HAP-1 (cell line): ENCODE measurements around the gene PLAC9.

Experiments used
- DNase-seq, 2 experiments: peaks; one replicate each; pipeline ENCODE4 v3.0.0-alpha.2; 2016 to 2020; ENCODE audit warnings: low spot score in 2 of 2
- H3K27me3 ChIP-seq: fragments of 250-450 bp; sonication (Bioruptor Pico); 2 replicates; pipeline ENCODE4 v1.5.1; 2020; ENCODE audit warnings: low read depth, mild to moderate bottlenecking, moderate library complexity
- H3K36me3 ChIP-seq: fragments of 250-450 bp; sonication (Bioruptor Pico); replicated peaks from 2 replicates; pipeline ENCODE4 v1.5.1; 2020; ENCODE audit warnings: mild to moderate bottlenecking
- H3K4me1 ChIP-seq: fragments of 250-450 bp; sonication (Bioruptor Pico); 2 replicates; pipeline ENCODE4 v1.5.1; 2020; ENCODE audit warnings: mild to moderate bottlenecking
- H3K4me3 ChIP-seq: fragments of 250-450 bp; sonication (Bioruptor Pico); 2 replicates; pipeline ENCODE4 v1.5.1; 2020; ENCODE audit warnings: mild to moderate bottlenecking, moderate library complexity
- H3K9me3 ChIP-seq: fragments of 250-450 bp; sonication (Bioruptor Pico); 2 replicates; pipeline ENCODE4 v1.5.1; 2020; ENCODE audit warnings: mild to moderate bottlenecking, moderate library complexity
- in situ Hi-C: fragments of 300-500 bp; cut with MboI; formaldehyde crosslinking; loops from 3 replicates; pipeline ENCODE4 v1.14.3; 2020; ENCODE audit warnings: low sequenced_read_pairs, inconsistent platforms, mixed read lengths

The PLAC9 gene

GRCh38 chr10:80170641-80171040, 38.1 kb downstream of the PLAC9 start:
- no peak for DNase-seq
- no peaks in the 10 kb centered on the region; the same call in 1 of the 2 replicates for H3K36me3 ChIP-seq
- H3K4me3 ChIP-seq = no peak overlapping the region

GRCh38 chr10:80171248-80171660, 38.7 kb downstream of the PLAC9 start:
- H3K27me3 ChIP-seq = no peaks in the 10 kb centered on the region
- in situ Hi-C loops = no loop called here
- no peaks in the 10 kb centered on the region; the same call in 1 of the 2 replicates for H3K36me3 ChIP-seq
- DNase-seq = no peak
- H3K4me1 ChIP-seq = no peaks in the 10 kb centered on the region
- no peaks in the 10 kb centered on the region for H3K9me3 ChIP-seq
- no peak overlapping the region for H3K4me3 ChIP-seq

More at GRCh38 chr10:80170641-80171040, 38.1 kb downstream of the PLAC9 start:
- Histone ChIP-seq H3K9me3 (no peaks in the 10 kb centered on the region), H3K27me3 (no peaks in the 10 kb centered on the region), H3K4me1 (no peaks in the 10 kb centered on the region)
- in situ Hi-C loops = no loop called here

- no peaks in the 10 kb centered on the region for H3K4me1 ChIP-seq
- H3K4me3 ChIP-seq = no peak overlapping the region
- H3K9me3 ChIP-seq = no peaks in the 10 kb centered on the region
- DNase-seq = no peak
- H3K27me3 ChIP-seq = no peaks in the 10 kb centered on the region
- H3K36me3 ChIP-seq = no peaks in the 10 kb centered on the region
- in situ Hi-C loops = no loop called here
These were observed 40.4 kb downstream of the PLAC9 start for GRCh38 chr10:80172896-80173295.

GRCh38 chr10:80173466-80173865, 40.9 kb downstream of the PLAC9 start:
- Histone ChIP-seq H3K9me3 (no peaks in the 10 kb centered on the region), H3K4me3 (no peak overlapping the region), H3K36me3 (no peaks in the 10 kb centered on the region), H3K4me1 (no peaks in the 10 kb centered on the region), H3K27me3 (no peaks in the 10 kb centered on the region)
- DNase-seq = no peak
- in situ Hi-C loops = no loop called here

- in situ Hi-C loops = no loop called here
- H3K4me3 ChIP-seq = no peak overlapping the region
- no peaks in the 10 kb centered on the region for H3K27me3 ChIP-seq
- H3K9me3 ChIP-seq = no peaks in the 10 kb centered on the region
- no peaks in the 10 kb centered on the region for H3K4me1 ChIP-seq
- H3K36me3 ChIP-seq = no peaks in the 10 kb centered on the region
- DNase-seq = no peak
These were observed 42.3 kb downstream of the PLAC9 start for GRCh38 chr10:80174641-80175395.

GRCh38 chr10:80176526-80176925, 44.0 kb downstream of the PLAC9 start:
- DNase-seq = no peak
- no peak overlapping the region for H3K4me3 ChIP-seq
- H3K27me3 ChIP-seq = no peaks in the 10 kb centered on the region
- H3K4me1 ChIP-seq = no peaks in the 10 kb centered on the region
- no peaks in the 10 kb centered on the region for H3K36me3 ChIP-seq
- in situ Hi-C loops = no loop called here
- no peaks in the 10 kb centered on the region for H3K9me3 ChIP-seq

- in situ Hi-C loops = no loop called here
- Histone ChIP-seq H3K27me3 (no peaks in the 10 kb centered on the region), H3K4me3 (no peak overlapping the region), H3K36me3 (no peaks in the 10 kb centered on the region), H3K4me1 (no peaks in the 10 kb centered on the region), H3K9me3 (no peaks in the 10 kb centered on the region)
- DNase-seq = no peak
These were observed 45.5 kb downstream of the PLAC9 start for GRCh38 chr10:80177781-80178636.

GRCh38 chr10:80182986-80183385, 50.5 kb downstream of the PLAC9 start:
- Histone ChIP-seq H3K27me3 (no peaks in the 10 kb centered on the region), H3K4me3 (no peak overlapping the region), H3K36me3 (no peaks in the 10 kb centered on the region), H3K4me1 (no peaks in the 10 kb centered on the region), H3K9me3 (no peaks in the 10 kb centered on the region)
- no peak for DNase-seq
- in situ Hi-C loops = no loop called here

GRCh38 chr10:80183436-80183835, 50.9 kb downstream of the PLAC9 start:
- Histone ChIP-seq H3K4me1 (no peaks in the 10 kb centered on the region), H3K4me3 (no peak overlapping the region), H3K36me3 (no peaks in the 10 kb centered on the region), H3K27me3 (no peaks in the 10 kb centered on the region), H3K9me3 (no peaks in the 10 kb centered on the region)
- in situ Hi-C loops = no loop called here
- DNase-seq = no peak

- no peak for DNase-seq
- H3K4me3 ChIP-seq = no peak overlapping the region
- in situ Hi-C loops = no loop called here
These were observed 51.8 kb downstream of the PLAC9 start for GRCh38 chr10:80184291-80184690.

GRCh38 chr10:80185578-80186299, 53.2 kb downstream of the PLAC9 start:
- H3K9me3 ChIP-seq = no peaks in the 10 kb centered on the region
- H3K27me3 ChIP-seq = no peaks in the 10 kb centered on the region
- no peaks in the 10 kb centered on the region for H3K36me3 ChIP-seq
- no peaks in the 10 kb centered on the region for H3K4me1 ChIP-seq
- in situ Hi-C loops = no loop called here
- H3K4me3 ChIP-seq = no peak overlapping the region
- DNase-seq = no peak

More at GRCh38 chr10:80184291-80184690, 51.8 kb downstream of the PLAC9 start:
- Histone ChIP-seq H3K4me1 (no peaks in the 10 kb centered on the region), H3K27me3 (no peaks in the 10 kb centered on the region), H3K9me3 (no peaks in the 10 kb centered on the region), H3K36me3 (no peaks in the 10 kb centered on the region)

GRCh38 chr10:80186364-80187012, 54.0 kb downstream of the PLAC9 start:
- H3K9me3 ChIP-seq = no peaks in the 10 kb centered on the region
- H3K36me3 ChIP-seq = no peaks in the 10 kb centered on the region
- no peaks in the 10 kb centered on the region for H3K27me3 ChIP-seq
- H3K4me1 ChIP-seq = no peaks in the 10 kb centered on the region
- H3K4me3 ChIP-seq = no peak overlapping the region
- DNase-seq = no peak
- in situ Hi-C loops = no loop called here

- Histone ChIP-seq H3K4me3 (no peak overlapping the region), H3K36me3 (no peaks in the 10 kb centered on the region), H3K4me1 (no peaks in the 10 kb centered on the region), H3K27me3 (no peaks in the 10 kb centered on the region), H3K9me3 (no peaks in the 10 kb centered on the region; the same call in 1 of the 2 replicates)
- in situ Hi-C loops = no loop called here
- no peak for DNase-seq
These were observed 54.5 kb downstream of the PLAC9 start for GRCh38 chr10:80187060-80187459.
